HFF-Myc (cell line): ENCODE measurements around the gene DIP2A.

Source experiments
- DNase-seq: peaks from one replicate; pipeline ENCODE4 v3.0.0-alpha.2; 2011; ENCODE audit warnings: low read depth; ENCODE audit errors: extremely low read depth
- H3K4me3 ChIP-seq: replicated peaks from 2 replicates; pipeline ENCODE4 v1.5.1; 2011; ENCODE audit warnings: low read depth, mild to moderate bottlenecking, control low read depth, low read length
- TF ChIP-seq, protein P1 (sequence below): IDR thresholded peaks from 2 replicates; pipeline ENCODE4 v1.5.1; 2012; ENCODE audit warnings: mild to moderate bottlenecking, low read depth, low read length, control low read depth; ENCODE audit errors: missing control alignments

Gene DIP2A

DNA sequence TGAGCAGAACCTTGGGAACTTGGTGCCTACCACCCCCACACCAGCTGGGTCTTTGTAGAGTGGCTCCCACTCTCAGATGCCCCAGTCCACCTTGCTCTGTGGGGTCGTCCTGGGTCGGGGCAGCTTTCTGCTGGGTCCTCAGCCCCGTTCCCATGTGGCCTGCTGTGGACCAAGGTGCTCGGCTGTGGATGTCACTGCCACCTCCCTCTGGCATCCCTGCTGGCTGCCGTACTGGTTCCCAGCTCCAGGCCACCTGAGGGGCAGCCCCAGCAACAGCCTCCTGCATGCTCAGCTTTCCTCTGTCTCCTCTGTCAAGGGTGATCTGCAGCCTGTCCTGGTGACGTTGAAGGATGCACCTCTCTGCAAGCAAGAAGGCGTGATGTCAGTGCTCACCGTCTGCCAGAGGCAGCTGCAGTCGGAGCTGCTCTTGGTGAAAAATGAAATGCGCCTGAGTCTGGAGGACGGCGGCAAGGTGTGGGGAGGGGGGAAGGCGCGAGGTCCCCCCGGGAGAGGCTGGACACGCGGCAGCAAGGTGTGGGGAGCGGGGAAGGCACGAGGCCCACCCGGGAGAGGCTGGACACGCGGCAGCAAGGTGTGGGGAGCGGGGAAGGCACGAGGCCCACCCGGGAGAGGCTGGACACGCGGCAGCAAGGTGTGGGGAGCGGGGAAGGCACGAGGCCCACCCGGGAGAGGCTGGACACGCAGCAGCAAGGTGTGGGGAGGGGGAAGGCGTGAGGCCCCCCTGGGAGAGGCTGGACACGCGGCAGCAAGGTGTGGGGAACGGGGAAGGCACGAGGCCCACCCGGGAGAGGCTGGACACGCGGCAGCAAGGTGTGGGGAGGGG is 45.9 kb upstream of the DIP2A start:
- H3K4me3 ChIP-seq: no peak overlapping the region
- no peak for DNase-seq
- TF ChIP-seq, protein P1, sequence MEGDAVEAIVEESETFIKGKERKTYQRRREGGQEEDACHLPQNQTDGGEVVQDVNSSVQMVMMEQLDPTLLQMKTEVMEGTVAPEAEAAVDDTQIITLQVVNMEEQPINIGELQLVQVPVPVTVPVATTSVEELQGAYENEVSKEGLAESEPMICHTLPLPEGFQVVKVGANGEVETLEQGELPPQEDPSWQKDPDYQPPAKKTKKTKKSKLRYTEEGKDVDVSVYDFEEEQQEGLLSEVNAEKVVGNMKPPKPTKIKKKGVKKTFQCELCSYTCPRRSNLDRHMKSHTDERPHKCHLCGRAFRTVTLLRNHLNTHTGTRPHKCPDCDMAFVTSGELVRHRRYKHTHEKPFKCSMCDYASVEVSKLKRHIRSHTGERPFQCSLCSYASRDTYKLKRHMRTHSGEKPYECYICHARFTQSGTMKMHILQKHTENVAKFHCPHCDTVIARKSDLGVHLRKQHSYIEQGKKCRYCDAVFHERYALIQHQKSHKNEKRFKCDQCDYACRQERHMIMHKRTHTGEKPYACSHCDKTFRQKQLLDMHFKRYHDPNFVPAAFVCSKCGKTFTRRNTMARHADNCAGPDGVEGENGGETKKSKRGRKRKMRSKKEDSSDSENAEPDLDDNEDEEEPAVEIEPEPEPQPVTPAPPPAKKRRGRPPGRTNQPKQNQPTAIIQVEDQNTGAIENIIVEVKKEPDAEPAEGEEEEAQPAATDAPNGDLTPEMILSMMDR: no peak

DNA sequence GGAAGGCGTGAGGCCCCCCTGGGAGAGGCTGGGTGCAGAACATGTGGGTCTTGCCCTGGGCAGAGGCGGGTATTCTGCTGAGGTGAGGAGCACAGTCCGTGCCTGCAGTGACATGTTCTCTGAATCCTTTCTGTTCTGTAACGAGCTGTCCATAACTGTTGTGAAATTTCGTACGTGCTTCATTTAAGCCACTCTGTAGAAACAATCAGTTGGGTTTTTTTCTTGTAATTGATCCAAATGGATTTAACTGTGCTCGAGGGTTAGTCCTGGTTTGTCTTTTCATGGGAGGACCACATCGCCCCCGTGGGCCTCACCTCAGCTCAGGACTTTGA is 45.4 kb upstream of the DIP2A start:
- TF ChIP-seq, protein P1: no peak
- no peak overlapping the region for H3K4me3 ChIP-seq
- DNase-seq: no peak

DNA sequence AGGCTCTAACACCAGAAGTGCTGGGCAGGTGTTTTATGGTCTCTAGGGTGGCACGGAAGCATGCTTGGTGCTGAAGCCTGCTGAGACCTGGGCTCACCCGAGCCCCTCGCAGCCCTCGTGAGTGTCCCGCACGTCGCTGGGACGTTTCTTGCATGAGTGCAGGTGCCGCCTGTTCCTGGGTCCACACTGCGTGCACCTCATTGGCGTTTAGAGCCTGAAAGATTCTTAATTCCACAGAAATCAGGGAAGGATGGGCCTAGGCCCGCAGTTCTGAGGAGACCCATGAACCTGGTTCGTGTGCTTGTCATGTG is 43.8 kb upstream of the DIP2A start:
- DNase-seq: no peak
- TF ChIP-seq, protein P1: no peak
- H3K4me3 ChIP-seq: no peak overlapping the region

DNA sequence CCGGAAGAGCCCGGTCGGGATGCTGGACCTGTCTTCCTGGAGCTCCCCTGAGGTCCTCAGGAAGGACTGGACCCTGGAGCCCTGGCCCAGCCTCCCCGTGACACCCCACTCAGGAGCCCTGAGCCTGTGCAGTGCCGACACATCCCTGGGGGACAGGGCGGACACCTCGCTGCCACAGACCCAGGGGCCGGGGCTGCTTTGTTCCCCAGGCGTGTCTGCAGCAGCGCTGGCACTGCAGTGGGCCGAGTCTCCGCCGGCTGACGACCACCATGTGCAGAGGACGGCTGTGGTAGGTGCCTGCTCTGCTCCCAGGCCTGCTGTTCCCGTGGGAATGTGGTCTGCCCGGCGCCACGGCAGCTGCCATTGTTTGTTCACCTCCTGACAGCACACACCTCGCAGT is 42.1 kb upstream of the DIP2A start:
- no peak overlapping the region for H3K4me3 ChIP-seq
- TF ChIP-seq, protein P1: no peak
- no peak for DNase-seq

DNA sequence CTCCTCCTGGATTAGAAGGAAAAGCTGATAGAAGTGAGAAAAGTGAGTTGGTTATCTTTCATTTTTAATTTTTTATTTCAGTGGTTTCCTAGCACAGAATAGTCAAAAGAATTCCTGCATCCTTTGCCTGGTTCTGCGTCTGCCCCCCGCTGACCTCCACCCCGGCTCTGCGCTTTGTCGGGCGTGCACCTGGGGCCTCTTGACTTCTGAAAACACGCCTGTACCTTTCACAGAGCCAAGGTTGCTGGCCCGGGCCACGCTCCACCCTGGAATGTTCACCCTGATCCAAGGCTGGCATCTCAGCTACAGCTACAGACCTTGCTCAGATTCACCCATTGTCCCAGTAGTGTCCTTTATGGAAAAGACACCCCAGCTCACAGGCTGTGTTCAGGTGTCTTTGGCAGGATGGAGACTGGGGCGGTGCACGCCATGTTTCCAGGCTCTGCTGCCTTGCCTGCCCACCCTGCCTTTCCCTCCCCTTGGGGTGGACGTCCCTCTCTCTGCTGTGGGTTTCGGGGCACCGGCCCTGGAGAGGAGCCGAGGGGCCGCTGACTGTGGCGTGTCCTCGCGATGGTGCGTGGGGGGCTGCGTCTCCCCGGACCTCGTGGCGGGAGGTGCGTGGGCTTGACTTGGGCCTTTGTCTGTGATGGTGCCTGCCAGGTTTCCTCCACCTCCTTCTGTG is 40.3 kb upstream of the DIP2A start:
- H3K4me3 ChIP-seq: no peak overlapping the region
- DNase-seq: no peak
- TF ChIP-seq, protein P1: no peak

DNA sequence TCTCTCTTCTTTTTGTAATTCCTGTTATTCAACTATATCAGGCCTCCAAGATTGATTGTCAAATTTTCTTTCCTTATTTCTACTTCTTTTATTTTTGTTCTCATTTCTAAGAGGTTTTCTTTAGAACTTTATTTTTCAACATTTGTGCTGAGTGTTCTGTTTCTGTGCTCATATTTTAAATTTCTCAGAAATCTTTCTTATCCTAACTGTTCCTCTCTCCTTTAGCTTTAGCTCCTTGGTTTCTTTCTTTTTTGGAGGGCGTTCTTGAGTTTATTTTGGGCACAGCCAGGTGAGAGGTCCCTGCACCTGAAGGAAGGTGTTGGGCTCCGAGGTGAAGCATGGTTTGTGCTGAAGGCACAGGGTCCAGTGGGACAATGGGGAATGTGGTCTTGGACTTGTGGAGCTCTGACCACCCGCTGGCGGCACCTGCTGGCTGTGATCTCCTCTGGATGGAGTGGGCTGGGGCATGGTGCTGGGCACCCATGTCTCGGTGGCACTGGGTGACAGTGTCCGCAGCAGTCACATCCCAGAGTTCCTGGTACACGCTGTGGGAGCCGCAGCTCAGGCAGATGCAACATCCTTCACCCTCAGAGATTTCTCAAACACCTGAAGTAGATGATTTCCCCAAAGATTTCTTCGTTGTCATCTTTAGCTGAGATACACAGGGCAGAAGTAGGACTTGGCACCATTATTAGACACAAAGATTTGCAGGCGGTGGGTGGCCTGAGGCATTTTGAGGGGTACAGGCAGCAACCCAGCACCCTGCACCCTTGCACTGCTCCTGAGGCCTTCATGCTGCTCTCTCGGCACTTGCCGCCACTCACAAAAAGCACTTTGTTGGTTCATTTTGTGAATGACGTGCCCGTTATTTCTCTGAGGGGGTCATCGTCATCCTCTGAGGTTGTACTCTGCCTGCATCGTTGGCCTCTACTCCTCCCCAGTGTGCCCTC is 38.2 kb upstream of the DIP2A start:
- TF ChIP-seq, protein P1: no peak
- DNase-seq: no peak
- H3K4me3 ChIP-seq: no peak overlapping the region
